Tibial nerve (tissue), 4 donors: ENCODE data around the gene CNGB1. TPM values are rescaled to one million over a fixed set of nuclear protein-coding genes. Genes with fewer than 3 reads are reported as not detected.

Experiments used
- DNase-seq, 2 donors: peaks; one replicate each; pipeline ENCODE4 v3.0.0-alpha.2; 2019; ENCODE audit warnings: low spot score in 2 of 2
- H3K27ac ChIP-seq, 4 donors: fragments of 200-600 bp; sonication (generic) in 3 of 4; one replicate each; pipeline ENCODE4 v1.5.1; 2017 to 2019; ENCODE audit warnings: mild to moderate bottlenecking in 1 of 4
- H3K27me3 ChIP-seq, 2 donors: fragments of 200-600 bp; sonication (generic) in 1 of 2; one replicate each; pipeline versions ENCODE4 v1.5.1 to v1.6.0; 2017 to 2019
- H3K36me3 ChIP-seq, 3 donors: fragments of 200-600 bp; sonication (generic); one replicate each; pipeline ENCODE4 v1.5.1; 2018 to 2019
- H3K4me1 ChIP-seq, 4 donors: fragments of 200-600 bp; sonication (generic) in 3 of 4; one replicate each; pipeline ENCODE4 v1.5.1; 2017 to 2019
- H3K4me3 ChIP-seq, 4 donors: fragments of 200-600 bp; sonication (generic) in 3 of 4; one replicate each; pipeline ENCODE4 v1.5.1; 2017 to 2019; ENCODE audit warnings: mild to moderate bottlenecking in 1 of 4, moderate library complexity in 1 of 4
- H3K9me3 ChIP-seq, 4 donors: fragments of 200-600 bp; sonication (generic) in 3 of 4; one replicate each; pipeline ENCODE4 v1.5.1; 2017 to 2019
- CTCF ChIP-seq, 5 experiments: fragments of 200-600 bp in 3 of 5; fragments of 450-650 bp in 2 of 5; sonication (generic) in 3 of 5; IDR thresholded peaks; one replicate each; pipeline ENCODE4 v1.5.1; 2016 to 2019; ENCODE audit warnings: antibody characterized with exemption in 5 of 5, mild to moderate bottlenecking in 3 of 5, moderate library complexity in 2 of 5
- EP300 ChIP-seq, 2 donors: sonication (generic); formaldehyde crosslinking; IDR thresholded peaks; one replicate each; pipeline ENCODE4 v1.6.1; 2017; ENCODE audit warnings: antibody characterized with exemption in 2 of 2, mild to moderate bottlenecking in 1 of 2
- POLR2A ChIP-seq, 2 donors: fragments of 450-650 bp; IDR thresholded peaks; one replicate each; pipeline ENCODE4 v1.6.1; 2017; ENCODE audit warnings: antibody characterized with exemption in 2 of 2, mild to moderate bottlenecking in 2 of 2, moderate library complexity in 2 of 2
- WGBS, 2 donors: methylation state at CpG; one replicate each; pipeline ENCODE4 v1.1.5; 2018; 5-methylcytosine and 5-hydroxymethylcytosine counted together
- total RNA-seq, 4 donors: library from RNA; depleted of rRNA; stranded (reverse); fragments of >200 nt; gene quantifications; one replicate each; pipeline ENCODE4 v1.1.0, GENCODE V29; 2016

Gene CNGB1
- total RNA-seq, 4 donors from 2014 or later = not detected

GRCh38 chr16:57958544-57958943 is 12.4 kb downstream of the CNGB1 start:
- no peak for TF ChIP-seq CTCF (IDR thresholded peaks at IDR 0.05)
- no peak for TF ChIP-seq POLR2A (IDR thresholded peaks at IDR 0.05)
- TF ChIP-seq EP300 (IDR thresholded peaks at IDR 0.05) = no peak
- WGBS, 2 donors = 49 to 69% methylated on average over 6 of the region's 6 CpGs

GRCh38 chr16:57957673-57958392 is 13.1 kb downstream of the CNGB1 start:
- no peaks in the 10 kb centered on the region for H3K4me1 ChIP-seq
- H3K36me3 ChIP-seq = no peaks in the 10 kb centered on the region
- 74 to 88% methylated on average over 7 to 8 of the region's 8 CpGs for WGBS, 2 donors
- TF ChIP-seq POLR2A (IDR thresholded peaks at IDR 0.05) (no peak), EP300 (IDR thresholded peaks at IDR 0.05) (no peak), CTCF (IDR thresholded peaks at IDR 0.05) (no peak)
- no peak overlapping the region for H3K27ac ChIP-seq
- H3K9me3 ChIP-seq = no peaks in the 10 kb centered on the region
- H3K27me3 ChIP-seq = no peaks in the 10 kb centered on the region
- DNase-seq = no peak
- H3K4me3 ChIP-seq = no peak overlapping the region

More at GRCh38 chr16:57958544-57958943, 12.4 kb downstream of the CNGB1 start:
- Histone ChIP-seq H3K4me1 (no peaks in the 10 kb centered on the region), H3K36me3 (no peaks in the 10 kb centered on the region), H3K27me3 (no peaks in the 10 kb centered on the region), H3K27ac (no peak overlapping the region), H3K9me3 (no peaks in the 10 kb centered on the region), H3K4me3 (no peak overlapping the region)
- no peak for DNase-seq

- no peak for TF ChIP-seq EP300 (IDR thresholded peaks at IDR 0.05)
- TF ChIP-seq POLR2A (IDR thresholded peaks at IDR 0.05) = no peak
- no peak for TF ChIP-seq CTCF (IDR thresholded peaks at IDR 0.05)
- H3K27me3 ChIP-seq = no peaks in the 10 kb centered on the region
- no peak overlapping the region for H3K4me3 ChIP-seq
- no peaks in the 10 kb centered on the region for H3K4me1 ChIP-seq
- no peak for DNase-seq
- H3K27ac ChIP-seq = no peak overlapping the region
- WGBS, 2 donors = 60 to 63% methylated on average over 8 of the region's 8 CpGs
- H3K36me3 ChIP-seq = no peaks in the 10 kb centered on the region
- H3K9me3 ChIP-seq = no peaks in the 10 kb centered on the region
These were observed 13.8 kb downstream of the CNGB1 start for GRCh38 chr16:57956924-57957672.

GRCh38 chr16:57956270-57956808 is 14.6 kb downstream of the CNGB1 start:
- Histone ChIP-seq H3K9me3 (no peaks in the 10 kb centered on the region), H3K27me3 (peaks cover 0 to 2% of the 10 kb centered on the region in 2 donors), H3K27ac (no peak overlapping the region), H3K4me1 (no peaks in the 10 kb centered on the region), H3K4me3 (no peak overlapping the region), H3K36me3 (no peaks in the 10 kb centered on the region)
- no peak for TF ChIP-seq POLR2A (IDR thresholded peaks at IDR 0.05)
- TF ChIP-seq EP300 (IDR thresholded peaks at IDR 0.05) = no peak
- no peak for TF ChIP-seq CTCF (IDR thresholded peaks at IDR 0.05)
- no peak for DNase-seq
- WGBS, 2 donors = 89 to 94% methylated on average over 8 of the region's 8 CpGs
